ENCODE measurements around the gene AMPD1.

AMPD1 gene

DNA sequence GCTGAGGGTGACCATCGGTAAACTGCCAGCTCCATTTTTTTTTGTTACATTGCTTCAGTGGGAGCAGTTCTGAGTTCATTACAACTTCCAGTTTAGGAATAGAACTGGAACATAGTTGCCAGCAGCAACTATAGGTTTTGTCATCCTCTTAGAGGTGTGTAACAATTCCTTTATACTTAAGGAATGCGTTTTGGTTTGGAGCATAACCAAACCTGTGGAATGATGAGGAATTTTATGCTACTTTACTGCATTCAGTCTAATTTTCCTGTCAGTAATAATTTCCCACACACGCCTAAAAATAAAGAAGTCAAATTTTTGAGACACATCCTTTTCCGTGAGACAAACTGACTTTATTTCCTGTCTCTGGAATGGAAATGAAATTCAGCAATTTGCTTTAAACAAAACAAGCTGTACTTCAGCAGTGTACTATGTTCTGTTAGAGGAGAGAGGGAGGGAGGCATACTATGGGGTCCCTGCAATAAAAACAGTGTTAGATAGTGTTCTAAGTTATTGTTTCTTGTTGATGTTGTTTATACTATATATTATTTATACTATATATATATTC, 4.8 kb upstream of the AMPD1 start:
- no peak for DNase-seq (ENCODE audit: low read depth in 1 of 2, low spot score in 1 of 2)

DNA sequence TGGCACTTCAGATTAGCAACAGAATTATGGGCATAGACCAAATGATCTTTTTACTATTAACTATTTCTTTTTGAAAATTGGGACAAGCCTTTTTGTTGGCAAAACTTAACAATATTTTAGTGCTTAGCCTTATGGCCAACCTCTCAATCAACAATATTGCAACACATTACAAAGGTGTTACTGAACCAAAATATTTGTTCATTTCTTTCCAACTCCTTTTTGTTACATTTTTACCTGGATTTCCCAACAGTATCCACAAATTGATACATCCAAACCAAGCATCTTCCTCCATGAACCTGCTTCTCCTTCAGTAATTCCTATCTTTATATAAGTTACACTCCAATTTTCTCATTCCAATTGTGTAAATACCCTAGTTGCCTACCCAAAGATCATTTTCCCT, 1.5 kb upstream of the AMPD1 start:
- DNase-seq (ENCODE audit: low read depth in 1 of 2, low spot score in 1 of 2): no peak

DNA sequence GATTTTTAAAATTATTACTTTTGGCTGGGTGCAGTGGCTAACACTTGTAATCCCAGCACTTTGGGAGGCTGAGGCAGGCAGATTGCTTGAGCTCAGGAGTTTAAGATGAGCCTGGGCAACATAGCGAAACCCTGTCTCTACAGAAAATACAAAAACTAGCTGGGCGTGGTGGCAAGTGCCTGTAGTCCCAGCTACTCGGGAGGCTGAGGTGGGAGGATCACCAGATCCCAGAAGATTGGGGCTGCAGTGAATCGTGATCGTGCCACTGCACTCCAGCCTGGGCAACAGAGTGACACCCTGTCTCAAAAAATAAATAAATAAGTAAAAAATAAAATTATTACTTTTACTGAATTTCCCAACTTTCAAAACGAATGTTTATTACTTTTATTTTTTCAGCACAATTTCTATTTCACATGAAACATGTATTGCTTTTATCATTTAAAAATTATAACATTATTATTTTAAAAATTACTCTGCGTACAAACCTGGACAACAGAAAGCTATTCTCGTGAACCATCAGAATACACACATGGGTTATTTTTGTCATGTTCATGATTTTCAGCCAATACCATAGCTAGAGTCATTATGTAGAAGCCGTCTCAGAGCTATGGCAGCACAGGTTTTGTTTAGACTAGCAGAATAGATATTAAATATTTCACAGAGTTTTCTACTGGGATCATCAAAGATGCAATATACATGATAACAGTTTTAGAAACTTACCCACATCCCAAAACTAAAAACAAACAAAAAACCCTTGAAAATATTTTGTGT, 621 bp downstream of the AMPD1 start:
- no peak for DNase-seq (ENCODE audit: low read depth in 1 of 2, low spot score in 1 of 2)

DNA sequence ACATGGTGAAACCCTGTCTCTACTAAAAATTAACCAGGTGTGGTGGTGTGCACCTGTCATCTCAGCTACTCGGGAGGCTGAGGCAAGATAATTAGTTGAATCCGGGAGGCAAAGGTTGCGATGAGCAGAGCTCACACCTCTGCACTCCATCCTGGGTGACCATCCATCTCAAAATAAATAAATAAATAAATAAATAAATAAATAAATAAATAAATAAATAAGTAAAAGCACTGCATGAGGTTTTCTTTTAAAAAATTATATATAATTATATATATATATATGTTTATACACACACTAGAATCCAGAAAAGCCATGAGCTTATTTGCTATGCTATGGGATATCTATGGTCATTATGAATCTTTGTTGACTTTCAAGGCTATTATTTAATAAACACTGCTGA, 2.4 kb downstream of the AMPD1 start:
- DNase-seq (ENCODE audit: low read depth in 1 of 2, low spot score in 1 of 2): no peak

DNA sequence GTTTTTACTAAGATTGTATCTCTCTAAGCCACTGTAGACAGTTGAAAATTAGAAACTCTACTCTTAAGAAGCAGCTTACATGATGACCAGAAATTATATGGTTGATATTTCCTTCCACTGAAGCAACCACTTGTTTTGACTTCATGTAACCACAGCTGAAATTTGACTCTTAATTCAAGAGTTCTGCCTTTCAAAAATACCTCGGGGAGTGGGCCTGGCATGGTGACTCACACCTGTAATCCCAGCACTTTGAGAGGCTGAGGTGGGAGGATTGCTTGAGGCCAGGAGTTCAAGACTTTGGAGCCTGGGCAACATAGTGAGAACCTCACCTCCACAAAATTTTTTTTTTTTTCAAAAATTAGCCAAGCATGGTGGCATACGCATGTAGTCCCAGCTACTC, 4.3 kb downstream of the AMPD1 start:
- no peak for DNase-seq (ENCODE audit: low read depth in 1 of 2, low spot score in 1 of 2)

DNA sequence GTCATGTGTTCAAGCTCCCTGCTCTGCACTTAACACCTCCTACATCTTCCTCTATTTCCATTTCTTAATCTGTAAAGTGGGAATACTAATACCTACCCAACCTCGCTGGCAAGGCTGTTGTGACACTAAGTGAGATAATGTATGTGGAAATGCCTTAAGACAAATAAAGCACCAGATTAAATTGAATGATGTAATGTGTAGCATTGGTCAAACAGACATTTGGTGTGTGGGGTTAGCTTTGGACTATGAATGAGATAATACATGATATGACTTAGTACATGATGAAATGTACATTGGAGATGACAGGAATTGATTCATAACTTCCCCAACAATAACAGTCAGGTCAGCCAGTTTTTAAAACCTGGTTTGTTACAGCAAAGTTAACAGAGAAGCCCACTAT, 5.2 kb downstream of the AMPD1 start:
- DNase-seq (ENCODE audit: low read depth in 1 of 2, low spot score in 1 of 2): no peak

DNA sequence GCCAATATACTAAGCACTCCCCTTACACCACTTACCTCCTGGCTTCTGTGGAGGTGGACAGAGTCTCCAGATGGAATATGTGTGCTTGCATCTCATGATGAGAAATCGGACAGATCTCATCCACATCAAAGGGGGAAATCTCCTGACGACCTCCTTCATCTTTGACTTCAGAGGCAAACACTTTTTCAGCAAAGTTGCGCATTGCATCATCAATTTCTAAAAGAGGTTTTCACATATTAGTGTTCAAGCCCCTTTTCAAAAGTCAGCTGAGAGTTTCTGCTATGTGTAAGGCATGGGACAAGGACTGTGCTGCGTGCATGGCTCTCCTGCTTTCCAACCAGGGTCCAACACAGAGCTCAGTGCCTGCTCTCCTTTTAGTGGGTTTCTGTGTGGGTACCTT, 6.8 kb downstream of the AMPD1 start:
- no peak for DNase-seq (ENCODE audit: low read depth in 1 of 2, low spot score in 1 of 2)

DNA sequence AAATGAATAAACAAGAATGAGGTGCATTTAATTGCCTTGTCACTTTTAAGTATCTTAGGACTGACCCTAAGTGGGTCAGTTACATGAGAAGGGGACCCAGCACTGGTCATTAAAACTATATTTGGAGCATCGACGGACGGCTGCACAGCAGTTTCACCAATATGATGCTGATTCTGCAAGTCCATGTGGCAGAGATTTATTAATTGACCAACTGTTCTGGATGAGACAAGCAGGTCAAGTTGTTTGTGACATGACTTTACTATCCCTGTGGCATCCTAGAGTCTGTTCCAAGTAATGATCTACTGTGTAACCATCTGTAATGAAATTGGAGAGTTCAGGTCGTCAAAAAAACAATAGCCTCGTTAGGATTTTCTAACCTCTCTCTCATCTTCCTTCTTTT, 9.5 kb downstream of the AMPD1 start:
- DNase-seq (ENCODE audit: low read depth in 1 of 2, low spot score in 1 of 2): no peak

DNA sequence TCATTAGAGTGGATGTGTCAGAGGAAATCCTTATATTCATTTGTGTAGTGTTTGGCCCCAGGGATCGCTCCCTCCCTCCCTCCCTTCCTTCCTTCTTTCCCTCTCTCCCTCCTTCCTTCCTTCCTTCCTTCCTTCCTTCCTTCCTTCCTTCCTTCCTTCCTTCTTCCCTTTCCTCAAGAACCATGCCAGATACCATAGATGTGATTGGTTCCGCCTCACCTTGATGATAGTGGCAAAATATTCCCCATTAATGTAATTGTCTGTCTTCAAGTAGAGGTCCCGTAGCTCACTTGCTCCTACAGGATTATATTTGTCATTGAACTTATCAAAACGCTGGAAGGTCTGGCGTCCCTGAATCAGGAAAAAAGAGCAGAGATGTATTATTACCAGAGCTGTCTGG, 17.7 kb downstream of the AMPD1 start:
- DNase-seq (ENCODE audit: low read depth in 1 of 2, low spot score in 1 of 2): no peak

DNA sequence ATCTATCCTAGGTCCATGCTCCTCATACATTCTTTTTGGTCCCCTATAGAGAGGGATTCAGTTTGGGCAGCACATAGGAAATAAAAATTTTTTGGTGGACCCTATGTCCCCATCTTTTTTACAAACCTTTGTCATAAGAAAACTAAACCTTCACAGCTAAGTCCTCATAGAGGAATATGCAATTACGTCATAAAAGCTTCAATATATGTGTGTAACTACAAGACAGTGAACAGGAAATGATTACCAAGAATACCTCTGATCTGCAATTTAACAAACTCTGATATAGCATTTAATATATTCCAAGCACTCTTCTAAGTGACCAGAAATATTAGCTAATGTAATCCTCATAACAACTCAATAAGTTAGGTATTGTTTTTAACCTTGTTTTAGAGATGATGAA, 19.2 kb downstream of the AMPD1 start:
- DNase-seq (ENCODE audit: low read depth in 1 of 2, low spot score in 1 of 2): no peak

DNA sequence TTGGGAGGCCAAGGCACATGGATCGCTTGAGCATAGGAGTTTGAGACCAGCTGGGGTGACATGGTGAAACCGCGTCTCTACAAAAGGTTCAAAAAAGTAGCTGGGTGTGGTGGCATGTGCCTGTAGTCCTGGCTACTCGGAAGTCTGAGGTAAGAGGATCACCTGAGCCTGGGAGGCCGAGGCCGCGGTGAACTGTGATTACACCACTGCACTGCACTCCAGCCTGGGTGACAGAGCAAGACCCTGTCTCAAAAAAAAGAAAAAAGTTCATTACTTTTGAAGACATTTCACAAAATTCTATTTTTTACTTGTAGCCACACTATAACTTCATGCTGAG, 23.4 kb downstream of the AMPD1 start:
- DNase-seq (ENCODE audit: low read depth in 1 of 2, low spot score in 1 of 2): no peak

DNA sequence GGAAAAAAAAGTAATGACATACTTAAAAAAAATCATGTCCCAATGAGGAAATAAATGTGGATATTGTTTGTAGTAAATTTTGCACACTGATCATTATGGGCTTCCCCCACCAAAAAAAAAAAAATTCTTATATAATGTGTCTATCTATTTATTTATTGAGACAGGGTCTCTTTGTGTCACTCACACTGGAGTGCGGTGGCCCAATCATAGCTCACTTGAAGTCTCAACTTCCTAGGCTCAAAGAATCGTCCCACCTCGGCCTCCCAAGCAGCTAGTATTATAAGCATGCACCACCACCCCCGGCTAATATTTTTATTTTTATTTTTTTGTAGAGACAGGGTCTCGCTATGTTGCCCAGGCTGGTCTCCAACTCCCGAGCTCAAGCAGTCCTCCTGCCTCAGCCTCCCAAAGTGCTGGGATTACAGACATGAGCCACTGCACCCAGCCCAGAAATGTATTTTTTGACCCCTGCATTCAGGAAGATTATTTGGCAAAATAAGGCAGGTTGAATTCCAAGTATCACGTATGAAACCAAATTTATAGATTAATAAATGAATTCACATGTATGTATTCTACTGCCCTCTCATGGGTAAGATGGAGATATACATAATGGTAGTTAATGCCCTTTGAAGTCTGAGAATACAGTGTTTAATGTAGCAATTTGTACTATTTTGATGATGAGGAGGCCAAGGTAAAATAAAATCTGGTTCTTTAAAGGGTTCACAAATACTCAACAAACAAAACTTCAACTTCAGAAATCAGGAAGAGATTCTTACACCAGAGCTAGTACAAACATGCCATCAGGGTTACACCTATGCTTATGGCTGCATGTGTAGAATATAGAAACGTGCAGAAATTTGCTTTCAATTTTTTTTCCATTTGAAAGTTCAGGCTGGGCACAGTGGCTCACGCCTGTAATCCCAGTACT, 24.1 kb downstream of the AMPD1 start:
- DNase-seq (ENCODE audit: low read depth in 1 of 2, low spot score in 1 of 2): no peak

DNA sequence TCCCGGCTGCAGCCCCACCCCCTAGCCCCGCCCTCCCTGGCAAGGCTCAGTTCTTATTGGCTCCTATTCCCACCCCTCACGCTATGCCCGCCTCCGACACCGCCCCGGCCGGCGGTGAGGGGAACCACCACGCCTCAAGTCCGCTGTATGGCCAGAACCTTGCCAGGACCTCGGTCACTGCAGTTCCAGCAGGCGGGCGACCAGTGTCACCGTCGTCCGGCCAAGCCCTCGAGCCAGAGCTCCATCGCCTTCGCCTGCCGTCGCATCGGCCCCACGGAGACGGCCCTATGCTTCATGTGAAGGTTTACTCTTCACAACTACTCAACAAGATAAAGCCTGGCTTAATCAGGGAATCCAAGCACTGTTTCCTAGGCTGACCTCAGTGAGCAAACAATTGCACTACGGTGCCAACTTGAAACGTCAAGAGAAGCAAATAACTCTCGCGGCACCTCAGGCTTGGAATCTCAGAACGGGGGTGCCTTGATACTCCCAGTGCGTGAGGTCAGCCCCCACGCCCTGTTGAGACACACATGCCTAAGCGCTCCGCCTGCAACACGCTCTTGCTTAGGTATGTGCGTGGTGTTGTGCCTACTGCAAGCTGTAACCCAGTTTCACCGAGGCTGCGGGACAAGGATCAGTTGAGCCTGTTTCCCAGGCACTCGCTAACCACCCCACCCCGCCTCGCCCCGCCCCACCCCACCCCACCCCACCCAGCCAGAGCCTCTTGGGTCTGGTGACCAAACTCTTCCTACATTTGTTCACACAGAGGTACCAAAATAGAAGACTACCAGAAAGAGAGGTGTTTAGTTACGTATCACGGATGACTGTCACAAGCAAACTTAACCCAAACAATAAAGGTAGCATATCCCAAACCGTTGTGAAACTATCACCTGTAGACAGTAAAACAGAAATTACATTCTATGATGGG, 25.0 kb downstream of the AMPD1 start:
- peak; percentile 72 to 79 for DNase-seq (ENCODE audit: low read depth in 1 of 2, low spot score in 1 of 2)

DNA sequence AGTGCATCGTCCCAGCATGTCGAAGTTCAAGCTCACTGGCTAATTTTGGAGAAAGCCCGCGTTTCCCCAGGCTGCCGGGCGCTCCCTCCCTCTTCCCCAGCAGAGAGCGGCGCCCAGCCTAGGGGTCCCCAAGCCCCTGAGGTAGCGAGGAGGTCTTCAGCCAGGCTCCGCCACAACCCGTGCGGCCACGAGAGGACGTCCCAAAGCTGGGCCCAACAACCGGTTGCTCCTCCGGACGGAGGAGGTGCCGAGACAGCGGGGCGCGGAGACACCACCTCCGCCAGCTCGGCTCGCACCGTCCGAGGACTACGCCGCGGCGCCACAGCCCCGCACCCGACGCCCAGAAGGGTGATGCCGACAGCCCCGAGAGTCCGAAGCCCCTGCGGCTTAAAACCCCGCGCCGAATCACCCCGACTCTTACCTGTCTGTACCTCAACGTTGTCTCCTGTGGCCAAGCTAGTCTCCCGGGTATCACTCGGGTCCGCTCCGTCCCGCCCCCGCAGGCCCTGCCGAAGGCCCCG, 25.7 kb downstream of the AMPD1 start, which contains the start of gene DENND2C:
Gene DENND2C (minus strand): TSS at position 488 of the 521 bp plus-strand sequence. CDS start 44,065 bp downstream, outside the sequence.
- no peak for DNase-seq (ENCODE audit: low read depth in 1 of 2, low spot score in 1 of 2)

DNA sequence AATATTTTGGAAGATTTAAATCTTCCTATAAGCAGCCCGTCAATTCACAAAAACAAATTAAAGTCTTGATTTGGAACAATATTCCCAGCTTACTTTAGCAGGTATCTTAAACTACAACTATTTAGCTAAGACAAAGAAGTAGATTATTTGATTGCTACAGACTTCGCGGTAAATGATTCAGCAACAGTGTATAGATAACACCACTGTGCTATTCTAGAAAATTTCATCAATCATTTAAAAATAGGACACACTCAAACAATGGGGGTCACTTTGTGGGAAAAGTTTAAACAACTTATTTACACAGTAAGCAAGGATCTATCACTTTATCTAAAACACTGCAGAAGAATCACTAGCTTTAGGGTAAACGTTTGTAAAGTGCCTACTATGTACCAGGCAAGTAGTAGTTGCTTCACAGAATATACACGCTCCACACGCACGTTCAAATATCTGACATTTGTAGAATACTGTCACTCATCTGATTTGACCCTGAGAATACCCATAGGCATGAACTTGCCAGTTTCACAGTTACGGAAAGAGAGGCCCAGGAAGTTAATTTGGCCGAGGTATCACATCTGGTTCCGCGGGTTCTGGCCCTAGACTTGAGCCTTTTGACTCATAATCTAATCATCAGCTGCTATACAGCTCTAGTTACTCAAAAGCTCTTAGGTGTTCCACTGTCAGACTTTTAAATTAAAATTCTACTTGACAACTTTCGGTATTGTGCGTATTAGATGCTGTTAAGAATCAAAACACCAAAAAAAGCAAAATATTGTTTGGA, 26.4 kb downstream of the AMPD1 start:
- DNase-seq (ENCODE audit: low read depth in 1 of 2, low spot score in 1 of 2): no peak

DNA sequence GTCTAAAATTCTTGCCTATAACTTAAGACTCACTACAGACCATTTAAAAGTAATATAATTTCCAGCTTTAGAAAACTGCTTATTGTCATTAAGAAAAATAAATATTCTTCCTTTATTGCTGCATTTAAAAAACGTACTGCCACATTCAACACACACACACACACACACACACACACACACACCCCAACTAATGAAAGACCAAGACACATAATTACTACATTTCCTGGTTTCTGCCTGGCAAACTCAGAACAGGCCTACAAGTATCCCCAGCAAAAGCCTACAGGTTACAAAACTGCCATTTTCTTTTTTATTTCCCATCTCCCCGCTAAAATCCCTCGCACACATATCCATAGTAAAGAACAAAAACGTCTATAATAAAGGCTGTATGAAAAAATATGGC, 27.0 kb downstream of the AMPD1 start:
- no peak for DNase-seq (ENCODE audit: low read depth in 1 of 2, low spot score in 1 of 2)

DNA sequence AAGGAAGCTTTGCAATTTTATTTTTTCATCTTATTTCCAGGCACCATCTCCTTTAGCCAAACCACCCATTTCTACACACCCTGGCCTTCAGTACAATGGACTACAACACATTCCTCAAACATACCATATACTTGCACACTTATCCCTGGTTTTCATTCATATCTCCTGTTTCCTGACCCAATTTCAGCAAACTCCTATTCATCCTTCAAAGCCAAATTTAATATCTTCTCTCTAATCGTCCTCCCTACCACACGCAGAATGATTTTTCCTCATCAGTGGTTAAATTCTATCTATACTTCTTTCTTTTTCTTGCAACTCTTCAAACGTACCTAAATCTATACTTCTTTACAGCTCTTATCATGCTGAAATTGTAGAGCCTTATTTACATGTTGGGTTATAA, 28.4 kb downstream of the AMPD1 start:
- no peak for DNase-seq (ENCODE audit: low read depth in 1 of 2, low spot score in 1 of 2)

DNA sequence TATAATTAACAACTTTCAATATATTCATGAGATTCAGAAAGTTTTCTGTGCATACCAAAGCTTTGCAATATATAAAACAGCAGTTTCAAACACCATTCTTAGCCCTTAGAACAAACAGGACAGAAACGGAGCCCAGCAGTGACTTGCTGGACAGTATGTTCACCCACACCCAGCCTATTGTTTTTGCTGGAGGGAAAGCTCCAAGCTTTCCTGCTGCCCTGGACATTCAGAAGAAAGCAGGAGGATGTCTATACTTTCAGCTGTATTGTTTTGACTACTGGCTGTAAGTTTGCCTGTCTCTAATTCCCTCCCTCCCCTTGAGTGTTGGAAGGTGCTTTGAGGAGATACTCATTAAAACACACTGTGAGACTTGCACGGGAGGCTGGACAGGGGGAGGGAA, 35.1 kb downstream of the AMPD1 start:
- no peak for DNase-seq (ENCODE audit: low read depth in 1 of 2, low spot score in 1 of 2)

DNA sequence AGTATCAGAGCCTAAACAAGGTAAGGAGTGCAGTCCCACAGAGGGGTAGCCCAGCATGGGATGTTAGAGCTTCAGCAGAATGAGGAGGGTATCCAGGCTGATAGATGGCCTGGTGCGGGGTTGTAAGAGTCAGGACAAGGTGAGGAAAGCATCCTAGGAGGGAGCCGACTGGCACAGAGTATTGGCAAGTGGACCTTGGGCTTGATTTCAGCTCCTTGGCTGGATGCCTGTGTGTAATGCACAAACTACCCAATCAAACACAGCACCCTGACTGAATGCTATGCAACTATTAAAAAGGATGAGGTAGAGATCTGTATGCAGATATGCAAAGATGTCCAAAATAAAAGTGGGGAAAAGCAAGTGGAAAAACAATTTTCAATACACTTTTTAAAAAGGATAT, 43.5 kb downstream of the AMPD1 start:
- no peak for DNase-seq (ENCODE audit: low read depth in 1 of 2, low spot score in 1 of 2)

DNA sequence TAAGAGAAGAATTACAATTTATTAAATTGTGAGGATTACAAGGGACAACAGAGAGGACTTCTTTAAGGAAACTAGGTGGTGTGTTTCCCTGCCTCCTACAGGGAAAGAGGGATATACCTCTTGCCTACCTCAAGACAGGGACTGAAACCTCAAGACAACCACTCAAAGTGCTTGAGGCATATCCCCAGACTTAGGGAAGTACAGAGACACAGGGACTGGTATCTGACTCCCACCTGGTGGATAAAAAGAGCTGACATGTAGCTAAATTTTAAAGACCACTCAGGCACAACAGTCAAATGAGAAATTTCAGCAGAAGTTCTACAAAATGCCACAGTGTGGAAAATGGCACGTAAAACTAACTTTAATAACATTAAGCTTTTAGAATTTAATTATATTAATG, 46.8 kb downstream of the AMPD1 start:
- DNase-seq (ENCODE audit: low read depth in 1 of 2, low spot score in 1 of 2): no peak

All from activated CD4-positive, alpha-beta T cell treated with anti-CD3 and anti-CD28 coated beads, Interleukin-2, amount 50 U/mL, for 24 hours (primary cell).